Measurements from ENCODE around the gene KLHL22. TPM values are rescaled to one million over a fixed set of nuclear protein-coding genes. Genes with fewer than 3 reads are reported as not detected.

Gene KLHL22
- total and polyA plus RNA-seq, 8 donors = 9.9 to 22.9 (median 13.2) TPM

- intact Hi-C loops (cut with DNase I) = no loop called here
- 96 to 100% methylated on average over 3 of the region's 3 CpGs for WGBS, 2 donors
- Histone ChIP-seq H3K27ac (no peak overlapping the region), H3K4me1 (no peaks in the 10 kb centered on the region), H3K36me3 (peaks cover 0 to 10% (median 0%) of the 10 kb centered on the region in 3 donors), H3K9me3 (no peaks in the 10 kb centered on the region), H3K27me3 (no peaks in the 10 kb centered on the region), H3K4me3 (no peak overlapping the region)
- DNase-seq (no peak), ATAC-seq (no peak), FAIRE-seq (no peak)
- no peak for TF ChIP-seq CTCF (IDR thresholded peaks at IDR 0.05)
Observed at GRCh38 chr22:20537325-20537756, 41.7 kb upstream of the KLHL22 start.

GRCh38 chr22:20536590-20537324 lies 41.2 kb upstream of the KLHL22 start:
- ATAC-seq (peak in 3 of 4 donors; percentile 17 to 37 (median 18)), DNase-seq (no peak), FAIRE-seq (no peak)
- no peak for TF ChIP-seq CTCF (IDR thresholded peaks at IDR 0.05)
- Histone ChIP-seq H3K9me3 (no peaks in the 10 kb centered on the region), H3K36me3 (peaks cover 0 to 10% (median 0%) of the 10 kb centered on the region in 3 donors), H3K4me1 (no peaks in the 10 kb centered on the region), H3K27ac (no peak overlapping the region), H3K4me3 (no peak overlapping the region), H3K27me3 (no peaks in the 10 kb centered on the region)
- 81 to 83% methylated on average over 12 of the region's 12 CpGs for WGBS, 2 donors
- intact Hi-C loops (cut with DNase I) = no loop called here

- H3K27me3 ChIP-seq = no peaks in the 10 kb centered on the region
- 73 to 78% methylated on average over 3 of the region's 3 CpGs for WGBS, 2 donors
- DNase-seq (no peak), FAIRE-seq (no peak), ATAC-seq (no peak)
- no peaks in the 10 kb centered on the region for H3K9me3 ChIP-seq
- H3K36me3 ChIP-seq = peaks cover 0 to 10% (median 0%) of the 10 kb centered on the region in 3 donors
- no peak overlapping the region for H3K27ac ChIP-seq
- intact Hi-C loops (cut with DNase I) = no loop called here
- no peak overlapping the region for H3K4me3 ChIP-seq
- H3K4me1 ChIP-seq = no peaks in the 10 kb centered on the region
- no peak for TF ChIP-seq CTCF (IDR thresholded peaks at IDR 0.05)
Observed at GRCh38 chr22:20533879-20534265, 38.3 kb upstream of the KLHL22 start.

- FAIRE-seq = no peak
- no peaks in the 10 kb centered on the region for H3K27me3 ChIP-seq
Observed at GRCh38 chr22:20533095-20533878, 37.7 kb upstream of the KLHL22 start.

More at GRCh38 chr22:20533095-20533878, 37.7 kb upstream of the KLHL22 start:
- DNase-seq (no peak), ATAC-seq (no peak)
- H3K4me1 ChIP-seq = no peaks in the 10 kb centered on the region
- no peak for TF ChIP-seq CTCF (IDR thresholded peaks at IDR 0.05)
- WGBS, 2 donors = 87 to 90% methylated on average over 11 of the region's 11 CpGs
- H3K36me3 ChIP-seq = peaks cover 0 to 10% (median 0%) of the 10 kb centered on the region in 3 donors
- no peak overlapping the region for H3K4me3 ChIP-seq
- intact Hi-C loops (cut with DNase I) = no loop called here
- no peaks in the 10 kb centered on the region for H3K9me3 ChIP-seq
- H3K27ac ChIP-seq = no peak overlapping the region

All from pancreas (tissue), 10 donors.